Measurements from ENCODE around the gene C19orf73.
"Not testable (repeated sequence)": the region's sequence is repeated elsewhere in the genome, so short reads cannot be mapped to it uniquely, and the experiment has no call there.

The C19orf73 gene

DNA sequence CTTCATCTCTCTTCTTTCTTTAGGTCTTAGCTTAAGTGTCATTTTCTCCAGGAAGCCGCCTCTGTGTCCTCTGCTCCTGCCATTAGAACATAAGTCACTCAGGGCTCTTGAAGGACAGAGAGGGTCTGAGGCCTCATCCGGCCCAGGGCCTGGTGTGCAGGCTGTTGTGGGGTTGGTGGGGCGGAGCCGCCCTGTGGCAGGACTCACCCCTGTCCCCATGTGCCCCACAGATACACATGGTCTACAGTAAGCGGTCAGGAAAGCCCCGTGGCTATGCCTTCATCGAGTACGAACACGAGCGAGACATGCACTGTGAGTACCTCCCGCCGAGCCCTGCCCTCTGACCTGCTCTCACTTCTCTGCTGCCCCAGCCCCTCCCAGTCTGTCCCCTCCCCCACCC lies 17.8 kb downstream of the C19orf73 start:
- no peak for DNase-seq (ENCODE audit: low spot score)

DNA sequence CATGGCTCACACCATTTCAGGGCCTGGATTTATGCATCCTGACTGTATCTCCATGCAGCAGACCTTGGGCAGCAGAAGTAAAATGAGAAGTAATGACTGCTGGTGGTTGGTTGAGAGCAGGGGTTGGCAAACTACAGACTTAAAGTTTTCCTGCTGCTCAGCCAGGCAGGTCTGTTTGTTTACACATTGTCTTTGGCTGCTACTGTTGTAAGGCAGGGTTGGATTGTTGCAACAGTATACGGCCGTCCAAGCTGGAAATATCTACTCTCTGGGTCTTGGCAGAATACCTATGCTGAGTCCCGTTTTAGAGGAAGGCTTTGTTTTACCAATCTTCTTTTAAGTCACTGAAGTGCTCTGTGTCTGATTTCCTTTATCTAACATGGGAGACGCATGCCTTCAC lies 20.1 kb downstream of the C19orf73 start:
- DNase-seq (ENCODE audit: low spot score): no peak

DNA sequence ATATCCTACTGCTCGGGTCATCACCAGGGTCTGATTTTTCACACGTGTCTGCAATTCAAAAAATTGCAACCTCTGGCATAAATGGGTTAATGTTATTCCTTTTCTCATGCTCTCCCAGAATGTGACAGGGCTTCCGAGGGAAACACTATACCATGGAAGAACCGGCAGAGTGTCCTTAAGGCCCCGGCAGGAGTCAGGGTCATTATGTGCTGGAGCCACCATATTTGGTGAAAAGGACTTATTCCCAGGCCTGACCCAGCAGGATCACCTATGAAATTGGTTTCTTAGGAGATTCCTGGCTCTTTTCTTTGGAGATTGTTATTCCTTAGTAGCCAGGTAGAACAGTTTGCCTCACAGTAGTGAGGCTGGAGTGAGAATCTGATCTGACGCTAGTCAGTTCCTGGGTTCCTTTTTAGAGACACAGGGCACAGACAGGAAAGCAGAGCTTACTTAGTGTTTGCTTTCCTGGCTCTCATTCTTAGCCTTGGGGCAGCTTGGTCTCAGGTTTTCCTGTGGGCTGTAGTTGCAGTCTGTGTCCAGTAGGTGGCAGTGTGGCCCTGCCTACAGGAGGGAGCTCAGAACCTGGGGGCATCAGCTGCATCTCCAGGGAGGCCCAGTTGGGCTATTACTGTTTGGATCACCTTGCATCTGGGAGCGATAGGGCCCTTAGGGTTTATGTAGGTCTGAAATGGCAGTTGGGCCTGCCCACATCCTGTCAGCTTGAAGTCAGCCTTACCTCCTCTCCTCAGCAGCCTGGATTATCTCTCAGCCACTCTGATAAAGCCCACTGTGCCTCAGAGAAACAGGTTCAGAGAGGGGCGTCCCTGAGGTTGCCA lies 21.3 kb downstream of the C19orf73 start:
- DNase-seq (ENCODE audit: low spot score): peak; percentile 83

GRCh38 chr19:49094505-49095482 lies 24.1 kb downstream of the C19orf73 start:
- DNase-seq (ENCODE audit: low spot score): no peak

GRCh38 chr19:49092686-49093085 lies 26.3 kb downstream of the C19orf73 start:
- DNase-seq (ENCODE audit: low spot score): no peak

- no peak for DNase-seq (ENCODE audit: low spot score)
These were observed 27.4 kb downstream of the C19orf73 start for GRCh38 chr19:49091391-49092038.

- DNase-seq (ENCODE audit: low spot score): no peak
These were observed 32.6 kb downstream of the C19orf73 start for GRCh38 chr19:49086296-49086695.

DNA sequence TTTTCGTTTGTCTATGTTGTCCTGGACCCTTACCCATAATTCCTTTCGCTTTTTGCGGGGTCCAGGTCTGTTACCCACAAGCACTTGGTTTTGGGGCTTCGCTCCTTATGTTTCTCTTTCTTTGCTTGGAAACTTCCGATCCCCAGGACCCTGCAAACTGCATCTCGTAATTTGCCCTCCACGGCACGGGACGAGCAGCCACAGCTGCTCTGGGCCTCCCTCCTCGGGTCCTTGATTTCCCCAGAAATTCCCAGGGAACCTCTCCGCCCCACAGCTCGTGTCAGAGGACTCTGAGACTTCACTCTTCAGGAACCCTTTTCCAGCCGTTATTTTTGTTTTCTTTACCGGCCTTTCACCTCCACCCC lies 33.1 kb downstream of the C19orf73 start:
- DNase-seq (ENCODE audit: low spot score): no peak

GRCh38 chr19:49085020-49085867 lies 33.7 kb downstream of the C19orf73 start, which contains the start of gene SNRNP70:
TSS of gene SNRNP70 (plus strand) at chr19:49085451. CDS start at chr19:49086415, 964 bp downstream.
- peak; percentile 100 for DNase-seq (ENCODE audit: low spot score)

DNA sequence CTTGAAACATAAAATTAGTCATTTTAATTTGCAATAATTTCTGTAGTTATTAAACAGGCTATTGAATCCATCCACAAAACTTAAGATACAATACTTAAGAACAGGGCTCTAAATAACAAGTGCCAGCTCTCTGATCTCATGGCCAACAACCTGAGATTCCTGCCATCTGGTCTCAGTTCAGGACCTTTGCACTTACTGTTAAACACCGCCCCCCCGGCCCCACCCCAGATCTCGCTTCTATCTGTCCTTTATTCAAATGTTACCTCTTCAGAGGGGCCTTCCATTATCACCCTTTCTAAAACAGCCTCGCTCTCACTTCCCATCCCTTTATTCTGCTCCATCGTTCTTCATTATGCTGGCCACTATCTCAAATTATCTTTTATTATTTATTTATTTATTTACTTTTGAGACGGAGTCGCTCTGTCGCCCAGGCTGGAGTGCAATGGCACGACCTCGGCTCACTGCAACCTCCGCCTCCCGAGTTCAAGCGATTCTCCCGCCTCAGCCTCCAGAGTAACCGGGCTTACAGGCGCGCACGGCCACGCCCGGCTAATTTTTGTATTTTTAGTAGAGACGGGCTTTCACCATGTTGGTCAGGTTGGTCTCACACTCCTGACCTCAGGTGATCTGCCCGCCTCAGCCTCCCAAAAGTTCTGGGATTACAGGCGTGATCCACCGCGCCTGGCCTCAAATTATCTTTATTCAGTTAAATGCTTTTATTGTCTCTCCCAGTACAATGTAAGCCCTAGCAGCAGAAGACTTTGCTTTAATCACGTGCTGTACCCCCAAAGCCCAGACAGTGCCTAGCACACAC lies 34.5 kb downstream of the C19orf73 start:
- DNase-seq (ENCODE audit: low spot score): no peak

DNA sequence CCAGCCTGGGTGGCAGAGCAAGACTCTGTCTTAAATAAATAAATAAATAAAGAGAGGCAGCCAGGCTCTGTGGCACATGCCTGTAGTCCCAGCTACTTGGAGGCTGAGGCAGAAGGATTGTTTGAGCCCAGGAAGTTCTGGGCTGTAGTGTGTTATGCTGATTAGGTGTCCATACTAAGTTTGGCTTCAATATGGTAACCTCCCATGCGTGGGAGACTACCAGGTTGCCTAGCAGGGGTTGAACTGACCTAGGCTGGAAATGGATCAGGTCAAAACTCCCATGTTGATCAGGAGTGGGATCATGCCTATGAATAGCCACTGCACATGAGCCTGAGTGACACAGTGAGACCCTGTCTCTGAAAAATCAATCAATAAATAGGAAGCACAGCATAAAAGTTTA lies 37.7 kb downstream of the C19orf73 start:
- DNase-seq (ENCODE audit: low spot score): no peak

DNA sequence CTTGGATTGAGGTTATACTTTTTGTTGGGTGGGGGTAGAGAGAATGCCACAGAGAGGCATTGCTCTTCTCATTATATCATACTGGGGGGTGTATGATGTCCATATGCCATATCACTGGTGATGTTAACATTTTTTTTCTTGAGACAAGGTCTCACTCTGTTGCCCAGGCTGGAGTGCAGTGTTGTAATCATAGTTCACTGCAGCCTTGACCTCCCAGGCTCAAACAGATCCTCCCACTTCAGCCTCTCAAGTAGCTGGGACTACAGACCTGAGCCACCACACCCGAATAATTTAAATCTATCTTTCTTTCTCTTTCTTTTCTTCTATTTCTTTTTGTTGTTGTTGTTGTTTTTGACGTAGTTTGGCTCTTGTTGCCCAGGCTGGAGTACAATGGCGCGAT lies 38.6 kb downstream of the C19orf73 start:
- DNase-seq (ENCODE audit: low spot score): no peak

GRCh38 chr19:49074869-49075268 lies 44.1 kb downstream of the C19orf73 start:
- not testable (repeated sequence) for DNase-seq (ENCODE audit: low spot score)

GRCh38 chr19:49073514-49074378 lies 45.2 kb downstream of the C19orf73 start:
- DNase-seq (ENCODE audit: low spot score): no peak

DNA sequence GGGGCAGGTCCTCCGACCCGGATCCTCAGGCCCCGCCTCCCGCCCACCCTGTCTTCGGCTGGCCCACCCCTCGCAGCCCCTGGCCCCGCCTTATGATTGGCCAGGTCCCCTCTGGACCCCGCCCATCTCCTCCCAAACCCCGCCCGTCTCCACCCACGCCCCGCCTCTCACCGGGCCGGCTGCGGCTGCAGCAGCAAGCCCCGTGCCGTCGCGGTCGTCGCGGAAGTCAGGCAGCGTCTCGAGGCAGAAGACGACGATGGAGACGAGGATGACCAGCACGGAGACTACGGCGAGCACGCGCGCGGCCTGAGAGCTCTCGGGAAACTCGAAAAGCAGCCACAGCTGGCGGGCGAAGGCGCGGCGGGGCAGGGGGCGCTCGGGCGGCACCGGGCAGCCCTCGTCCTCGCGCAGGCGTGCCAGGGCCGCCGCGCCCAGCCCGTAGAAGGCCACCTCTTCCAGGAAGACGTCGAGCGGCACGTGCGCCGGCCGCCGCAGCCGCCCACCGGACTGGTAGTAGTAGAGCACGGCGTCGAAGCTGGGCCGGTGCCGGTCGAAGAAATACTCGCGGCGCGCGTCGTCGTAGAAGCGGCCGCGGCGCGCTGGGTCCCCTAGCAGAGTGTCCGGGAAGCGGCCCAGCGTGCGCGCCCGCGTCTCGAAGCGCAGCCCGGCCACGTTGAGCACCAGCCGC lies 46.9 kb downstream of the C19orf73 start:
- DNase-seq (ENCODE audit: low spot score): no peak

- DNase-seq (ENCODE audit: low spot score): no peak
These were observed 48.5 kb downstream of the C19orf73 start for GRCh38 chr19:49070416-49070815.

DNA sequence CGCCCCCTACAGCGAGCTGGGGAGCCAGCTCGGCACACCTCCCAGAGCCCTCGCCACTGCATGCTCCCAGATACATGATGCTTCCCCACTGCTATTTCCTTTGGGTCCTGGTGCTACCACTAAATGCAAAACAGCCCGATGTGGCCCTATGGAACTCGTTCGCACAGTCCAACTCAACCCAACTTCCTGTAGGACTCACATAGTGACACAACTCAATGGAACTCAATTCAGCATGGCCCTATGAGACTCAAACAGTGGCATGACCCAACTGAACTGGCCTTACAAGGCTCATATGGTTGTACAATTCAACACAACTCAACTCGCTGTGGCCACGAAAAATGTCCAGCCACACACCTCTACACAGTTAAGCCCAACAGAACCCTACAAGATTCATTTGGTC lies 49.9 kb downstream of the C19orf73 start:
- no peak for DNase-seq (ENCODE audit: low spot score)

Measured in CD4-positive, alpha-beta T cell treated with Interleukin-2 at 100 ng/mL for 4 hours (primary cell).